Lung microvascular endothelial cell (primary cell): Measurements from ENCODE around the gene TNS3. TPM values are rescaled to one million over a fixed set of nuclear protein-coding genes. Genes with fewer than 3 reads are reported as not detected.

ENCODE experiments used
- DNase-seq, 2 donors: peaks; one replicate each; pipeline versions ENCODE4 v3.0.0 to v3.0.0-alpha.2; 2010; ENCODE audit warnings: low read depth in 2 of 2
- total RNA-seq: library from RNA; depleted of rRNA; stranded (reverse); fragments of >200 nt; gene quantifications from 2 replicates; pipeline ENCODE4 v1.2.1, GENCODE V29; 2014

TNS3 gene
- total RNA-seq, 1 donor from 2014 or later = 10.3 TPM

GRCh38 chr7:47565640-47566250 is 16.2 kb downstream of the TNS3 start:
- no peak for DNase-seq

DNA sequence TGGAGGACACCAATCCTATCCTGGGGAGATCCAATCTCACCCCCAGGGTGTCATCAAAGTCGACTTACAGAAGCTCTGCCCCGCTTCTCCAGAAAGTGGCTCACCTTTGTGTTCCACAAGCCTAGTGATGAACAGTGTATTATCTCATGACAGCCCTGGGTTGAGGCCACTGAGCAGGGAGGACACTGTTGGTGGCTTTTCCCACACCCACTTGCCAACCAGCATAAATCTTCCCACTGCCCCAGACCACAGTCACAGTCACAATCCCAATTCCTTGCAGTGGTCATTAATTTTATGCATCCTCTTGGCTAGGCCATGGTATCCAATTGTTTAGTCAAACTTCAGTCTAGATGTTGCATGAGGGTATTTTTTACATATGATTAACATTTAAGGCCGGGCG is 18.4 kb downstream of the TNS3 start:
- no peak for DNase-seq

DNA sequence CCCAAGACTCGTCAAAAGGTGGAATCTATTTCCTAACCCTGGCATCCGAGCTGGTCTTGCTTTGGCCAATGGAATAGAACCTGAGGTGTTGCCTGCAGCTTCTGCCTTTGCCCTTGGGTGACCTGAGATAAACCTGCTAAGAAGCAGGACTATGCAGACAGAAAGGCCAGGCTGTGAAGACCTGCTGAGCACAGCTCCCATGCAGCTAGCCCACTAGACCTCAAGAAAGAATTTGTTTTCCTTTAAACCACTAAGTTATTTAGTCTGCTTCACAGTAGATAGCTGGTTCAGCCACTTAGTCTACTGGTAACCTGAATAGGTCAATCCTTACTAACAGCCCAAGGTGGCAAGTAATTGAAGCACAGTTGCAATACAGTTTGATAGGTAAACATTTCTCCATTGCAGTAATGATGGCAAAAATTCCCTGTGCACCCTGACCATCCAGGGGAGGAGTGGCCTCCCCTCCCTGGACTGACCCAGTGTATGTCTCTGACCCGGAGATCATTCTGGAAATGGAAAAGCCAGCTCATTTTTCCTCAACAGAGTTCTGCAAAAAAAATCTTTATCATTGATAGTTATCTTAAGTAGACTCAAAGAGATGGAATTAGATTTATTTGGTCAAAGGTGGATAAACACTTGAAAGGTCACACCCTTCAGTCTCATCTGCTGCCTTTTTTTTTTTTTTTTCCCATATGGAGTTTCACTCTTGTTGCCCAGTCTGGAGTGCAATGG is 20.0 kb downstream of the TNS3 start:
- no peak for DNase-seq

DNA sequence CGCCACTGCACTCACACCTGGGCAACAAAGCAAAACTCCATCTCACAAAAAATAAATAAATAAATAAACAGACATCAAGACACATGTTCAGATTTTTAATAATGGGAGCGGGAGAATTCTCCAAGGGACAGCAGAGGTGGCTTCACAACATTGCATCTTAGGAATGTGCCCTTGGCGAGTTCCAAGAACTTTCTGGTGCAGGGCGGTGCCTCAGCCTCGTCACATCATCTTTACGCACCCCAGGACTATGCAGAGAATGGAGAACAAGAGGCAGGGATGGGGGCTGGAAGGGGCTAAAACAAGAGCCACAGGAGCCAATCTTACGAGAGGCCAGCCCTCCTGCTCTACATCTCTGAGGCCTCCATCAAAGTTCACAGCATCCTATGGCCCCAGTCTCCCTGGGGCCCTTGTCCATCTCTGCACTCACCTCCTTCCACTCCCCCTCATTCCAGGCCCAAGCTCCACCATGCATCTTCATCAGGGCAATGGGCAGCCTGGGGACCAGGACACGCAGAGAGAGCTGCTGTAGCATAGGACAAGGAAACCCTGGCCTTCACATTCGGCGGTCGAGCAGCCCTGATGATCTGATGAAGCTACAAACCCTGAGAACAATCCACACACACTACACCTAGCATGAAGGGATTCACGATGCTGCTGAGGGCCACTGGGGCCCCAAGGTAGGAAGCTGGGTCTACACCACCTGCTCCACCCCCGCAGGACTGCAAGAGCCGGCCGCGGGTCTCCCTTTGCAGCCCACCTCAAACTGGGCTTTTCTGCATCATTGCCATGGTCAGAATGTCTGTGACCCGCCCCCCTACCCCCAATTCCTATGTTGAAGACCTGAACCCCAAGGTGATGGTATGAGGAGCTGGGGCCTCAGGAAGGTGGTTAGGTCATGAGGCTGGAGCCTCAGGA is 22.3 kb downstream of the TNS3 start:
- no peak for DNase-seq

DNA sequence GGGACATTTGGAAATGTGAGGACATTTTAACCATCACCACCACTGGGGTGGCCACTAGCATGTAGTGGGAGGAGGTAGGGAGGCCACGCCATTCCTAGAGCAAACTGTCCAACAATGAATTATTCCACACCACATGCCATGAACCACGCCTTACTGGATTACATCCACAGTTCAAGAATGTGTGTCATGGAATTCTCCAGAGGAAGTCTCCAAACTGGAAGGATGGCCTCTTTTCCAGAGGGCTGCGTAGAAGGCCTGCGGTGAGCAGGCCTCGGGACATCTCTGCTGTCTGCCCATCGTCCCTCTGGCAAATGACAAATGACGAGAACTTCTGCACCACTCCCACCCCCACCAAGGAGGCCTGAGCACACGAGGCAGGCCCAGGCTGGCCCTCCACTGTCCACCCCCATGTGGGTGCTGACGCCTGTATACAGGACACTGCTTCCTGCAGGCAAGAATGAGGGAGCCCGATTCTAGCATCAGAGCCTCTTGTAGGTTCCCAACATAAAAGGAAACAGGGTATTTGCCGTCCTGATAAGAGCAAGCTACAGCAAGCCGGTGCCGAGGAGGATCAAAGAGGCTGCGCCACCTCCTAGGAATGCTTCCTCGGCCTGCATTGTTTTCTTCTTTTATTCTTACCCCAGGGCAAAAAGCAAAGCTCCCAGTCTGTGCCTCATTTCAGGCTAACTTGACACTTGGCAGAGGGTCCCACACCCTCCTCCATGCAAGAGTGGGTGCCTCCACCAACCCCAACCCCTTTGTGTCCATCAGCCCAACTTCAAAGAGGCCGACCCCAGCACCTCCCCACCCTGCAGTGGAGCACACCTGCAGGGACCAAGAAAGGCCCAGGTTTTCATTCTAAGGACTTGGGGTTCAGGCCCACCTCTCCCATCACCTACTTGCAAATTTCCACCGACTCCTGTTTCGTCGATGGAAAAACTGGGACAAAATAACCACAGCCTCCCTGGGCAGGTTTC is 23.9 kb downstream of the TNS3 start:
- DNase-seq = peak in 1 of 2 donors; percentile 66

DNA sequence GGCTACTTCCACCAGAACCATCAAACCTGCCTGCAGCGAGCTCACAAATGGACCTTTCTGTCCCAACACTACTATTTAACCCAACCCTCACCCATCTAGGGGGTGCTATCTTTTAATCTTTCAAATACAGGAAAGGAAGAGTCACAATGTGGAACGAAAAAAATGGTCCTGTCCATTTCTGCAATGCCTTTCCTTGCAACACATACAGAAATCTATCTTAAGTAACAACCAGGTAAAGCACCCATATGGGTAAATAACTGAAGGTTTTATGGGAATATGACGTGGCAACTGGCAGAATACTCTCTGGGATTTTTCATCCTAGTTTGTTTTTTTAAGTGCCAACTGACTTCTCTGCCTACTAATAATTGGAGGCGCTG is 24.6 kb downstream of the TNS3 start:
- DNase-seq = no peak

DNA sequence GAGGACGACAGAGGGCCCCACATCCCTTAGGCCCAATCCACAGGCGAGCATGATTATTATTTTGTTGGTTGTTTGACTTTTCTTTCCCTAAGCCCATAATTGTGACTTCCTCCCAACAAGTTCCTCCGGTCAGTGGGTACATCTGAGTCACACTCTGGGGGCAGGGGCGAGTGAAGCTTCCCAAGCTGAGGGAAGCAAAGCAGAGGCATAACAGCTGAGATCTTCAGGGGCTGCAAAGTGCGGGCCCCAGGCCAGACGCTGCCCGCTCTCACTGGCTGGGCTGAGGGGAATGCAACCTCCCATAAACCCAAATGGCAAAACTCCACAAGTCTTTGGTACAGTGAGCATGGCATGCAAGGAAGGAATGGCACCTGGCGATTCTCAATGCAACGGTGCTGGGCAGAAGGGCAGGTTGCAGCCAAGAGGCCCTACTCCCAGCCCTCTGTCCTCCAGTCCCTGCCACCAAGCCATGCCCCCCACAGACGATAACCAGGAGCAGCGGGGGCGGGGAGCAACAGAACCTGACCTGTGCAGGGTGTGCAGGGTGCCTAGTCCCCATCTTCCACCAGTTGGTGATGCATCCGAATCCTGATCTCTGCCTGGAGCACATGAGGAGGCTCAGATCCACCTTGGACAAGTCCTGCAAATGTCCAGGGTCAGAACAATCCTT is 25.3 kb downstream of the TNS3 start:
- peak in 1 of 2 donors; percentile 72 for DNase-seq

DNA sequence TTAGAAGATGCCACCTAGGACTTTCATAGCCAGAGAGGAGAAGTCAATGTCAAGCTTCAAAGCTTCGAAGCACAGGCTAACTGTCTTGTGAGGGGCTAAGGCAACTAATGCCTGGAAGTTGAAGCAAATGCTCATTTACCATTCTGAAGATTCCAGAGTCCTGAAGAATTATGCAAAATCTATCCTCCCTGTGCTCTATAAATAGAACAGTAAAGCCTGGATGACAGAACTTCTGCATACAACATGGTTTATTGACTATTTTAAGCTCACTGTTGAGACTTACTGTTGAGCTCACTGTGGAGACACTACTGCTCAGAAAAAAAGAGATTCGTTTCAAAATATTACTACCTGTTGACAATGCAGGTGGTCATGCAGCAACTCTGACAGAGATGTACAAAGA is 28.6 kb downstream of the TNS3 start:
- DNase-seq = no peak

DNA sequence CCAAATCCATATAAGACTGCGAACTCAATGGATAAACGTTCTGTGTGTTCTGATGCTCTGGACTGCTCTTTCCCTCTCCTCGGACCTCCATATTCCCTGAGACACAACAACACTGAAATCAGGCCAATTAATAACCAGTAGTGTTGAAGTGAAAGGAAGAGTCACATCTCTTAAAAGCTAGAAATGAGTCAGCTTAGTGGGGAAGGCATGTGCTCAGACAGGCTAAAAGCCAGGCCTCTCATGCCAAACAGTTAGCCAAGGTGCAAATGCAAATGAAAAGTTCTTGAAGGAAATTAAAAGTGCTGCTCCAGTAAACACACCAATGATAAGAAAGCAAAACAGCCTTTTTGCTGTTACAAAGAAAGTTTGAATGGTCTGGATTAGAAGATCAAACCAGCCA is 29.3 kb downstream of the TNS3 start:
- peak in 1 of 2 donors; percentile 70 for DNase-seq

GRCh38 chr7:47551668-47552440 is 30.1 kb downstream of the TNS3 start:
- no peak for DNase-seq

GRCh38 chr7:47550788-47551470 is 31.0 kb downstream of the TNS3 start:
- no peak for DNase-seq

DNA sequence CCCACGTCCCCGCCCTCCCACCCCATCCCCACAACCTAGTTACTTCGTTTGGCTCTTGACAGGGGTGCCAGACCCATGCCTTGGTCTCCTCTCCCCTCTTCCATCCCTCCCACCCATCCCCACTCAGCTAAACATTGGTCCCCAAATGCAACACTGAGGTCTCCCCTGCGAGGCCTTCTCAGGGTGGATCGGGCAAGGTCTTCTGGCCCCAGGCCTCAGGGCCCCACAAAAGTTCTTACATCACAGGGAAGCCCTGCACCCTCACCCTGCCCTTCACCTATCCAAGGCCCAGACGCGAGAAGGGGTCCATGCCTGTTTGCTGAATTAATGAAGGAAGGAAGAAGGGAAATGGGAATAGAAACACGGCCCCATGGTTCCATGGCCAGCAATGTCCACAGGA is 32.0 kb downstream of the TNS3 start:
- DNase-seq = no peak

- no peak for DNase-seq
These were observed 32.5 kb downstream of the TNS3 start for GRCh38 chr7:47549397-47549796.

DNA sequence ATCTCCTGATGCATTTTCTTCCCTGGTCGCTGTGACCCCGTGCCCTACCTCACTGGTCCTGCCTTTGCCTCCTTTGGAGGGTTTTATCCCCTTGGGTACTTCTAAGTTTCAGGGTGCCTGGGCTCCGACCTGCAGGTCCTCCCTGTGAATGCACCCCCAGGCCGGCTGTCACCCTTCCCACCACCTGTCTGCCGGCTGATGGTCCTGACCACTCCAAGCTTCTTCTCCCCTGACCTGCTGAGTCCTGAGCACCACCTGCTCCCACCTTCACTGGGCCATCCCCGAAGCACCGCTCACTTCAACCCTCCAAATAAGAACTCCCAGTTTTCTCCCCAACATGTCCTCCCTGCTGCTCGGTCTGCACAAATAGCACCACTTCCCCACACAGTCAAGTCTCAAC is 33.4 kb downstream of the TNS3 start:
- DNase-seq = no peak

DNA sequence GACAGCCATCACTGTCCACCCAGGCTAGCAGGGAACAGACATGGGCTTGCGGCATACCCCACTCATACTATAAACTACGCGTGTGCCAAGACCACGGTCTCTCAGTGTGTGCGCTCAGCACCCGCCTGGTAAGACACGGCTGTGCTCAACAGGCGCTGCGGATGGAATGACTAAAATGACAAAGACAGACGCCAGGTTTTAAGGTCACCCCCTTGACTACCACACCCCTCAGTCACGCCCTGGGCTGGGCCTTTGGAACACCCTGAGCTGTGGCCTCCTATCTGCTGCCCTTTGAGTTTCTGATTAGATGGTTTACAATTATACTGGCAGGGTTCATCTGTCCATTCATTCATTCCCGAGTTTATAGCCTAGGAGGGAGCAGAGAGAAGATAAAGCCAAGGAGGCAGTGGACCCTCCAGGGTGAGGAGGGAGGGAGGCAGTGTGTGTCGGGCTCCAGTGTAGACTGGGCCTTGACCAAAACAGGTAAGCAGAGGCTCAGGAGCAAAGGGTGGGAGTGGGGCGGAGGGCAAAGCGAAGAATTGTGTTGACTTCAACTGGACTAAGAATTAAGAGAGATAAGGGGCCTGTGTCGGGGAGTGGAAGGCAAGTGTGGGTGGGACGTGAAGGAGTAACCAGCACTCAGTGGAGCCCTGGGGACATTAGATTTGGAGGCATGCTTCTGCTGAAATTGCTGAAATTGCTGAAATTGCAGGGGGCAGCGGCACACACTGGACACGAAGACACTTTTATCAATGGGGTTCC is 35.0 kb downstream of the TNS3 start:
- no peak for DNase-seq

DNA sequence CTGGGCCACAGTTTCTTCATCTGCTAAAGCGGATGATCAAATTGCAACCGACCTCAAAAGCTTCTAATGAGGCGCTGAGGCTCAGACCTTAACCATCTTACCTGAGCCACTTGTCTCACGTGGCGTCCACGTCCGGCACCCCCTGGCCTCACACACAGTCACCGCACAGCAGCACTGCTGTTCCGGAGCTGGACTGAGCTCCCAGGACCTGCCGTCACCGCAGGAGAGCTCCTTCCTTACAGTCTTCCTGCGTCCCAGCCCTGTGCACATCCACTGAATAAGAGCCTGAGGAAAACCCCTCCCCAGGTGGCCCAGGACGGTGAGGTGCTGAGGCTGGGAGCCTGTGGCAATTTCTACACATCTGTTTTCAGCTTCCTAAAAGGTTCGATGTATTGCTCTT is 35.7 kb downstream of the TNS3 start:
- no peak for DNase-seq

- no peak for DNase-seq
These were observed 37.5 kb downstream of the TNS3 start for GRCh38 chr7:47544416-47544815.

GRCh38 chr7:47543714-47544113 is 38.2 kb downstream of the TNS3 start:
- DNase-seq = no peak

GRCh38 chr7:47543056-47543455 is 38.9 kb downstream of the TNS3 start:
- no peak for DNase-seq
